Upper lobe of left lung (tissue), 6 donors: ENCODE data around the gene TOR1B. TPM values are rescaled to one million over a fixed set of nuclear protein-coding genes. Genes with fewer than 3 reads are reported as not detected.
"Not testable (repeated sequence)": the region's sequence is repeated elsewhere in the genome, so short reads cannot be mapped to it uniquely, and the experiment has no call there.

ENCODE experiments used
- ATAC-seq, 2 donors: fragments of 200-7000 bp; cut with Tn5 transposase; one replicate each; pipeline ENCODE4 v1.9.1; 2022; ENCODE audit warnings: mild to moderate bottlenecking in 2 of 2, moderate library complexity in 2 of 2; ENCODE audit not compliant: low FRiP score in 2 of 2
- DNase-seq, 2 donors: peaks; one replicate each; pipeline ENCODE4 v3.0.0-alpha.2; 2019 to 2020
- H3K27ac ChIP-seq, 4 donors: fragments of 200-600 bp; sonication (generic); one replicate each; pipeline ENCODE4 v1.5.1; 2016 to 2019
- H3K27me3 ChIP-seq, 4 donors: fragments of 200-600 bp; sonication (generic); one replicate each; pipeline ENCODE4 v1.5.1; 2017 to 2019
- H3K36me3 ChIP-seq, 4 donors: fragments of 200-600 bp; sonication (generic); one replicate each; pipeline ENCODE4 v1.5.1; 2016 to 2019
- H3K4me1 ChIP-seq, 4 donors: fragments of 200-600 bp; sonication (generic); one replicate each; pipeline ENCODE4 v1.5.1; 2018 to 2019
- H3K4me3 ChIP-seq, 4 donors: fragments of 200-600 bp; sonication (generic); one replicate each; pipeline ENCODE4 v1.5.1; 2017 to 2019; ENCODE audit warnings: mild to moderate bottlenecking in 2 of 4, moderate library complexity in 1 of 4
- H3K9me3 ChIP-seq, 4 donors: fragments of 200-600 bp; sonication (generic); one replicate each; pipeline ENCODE4 v1.5.1; 2018 to 2019
- CTCF ChIP-seq, 6 experiments: fragments of 450-650 bp in 4 of 6; fragments of 200-600 bp in 2 of 6; sonication (generic) in 2 of 6; IDR thresholded peaks; one replicate each; pipeline ENCODE4 v1.5.1; 2016 to 2019; ENCODE audit warnings: antibody characterized with exemption in 6 of 6
- EP300 ChIP-seq, 4 donors: sonication (generic); formaldehyde crosslinking; IDR thresholded peaks; one replicate each; pipeline ENCODE4 v1.5.1; 2017; ENCODE audit warnings: antibody characterized with exemption in 4 of 4, control low read depth in 2 of 4
- POLR2A ChIP-seq, 4 donors: fragments of 450-650 bp; IDR thresholded peaks; one replicate each; pipeline ENCODE4 v1.5.1; 2016 to 2017; ENCODE audit warnings: antibody characterized with exemption in 4 of 4, mild to moderate bottlenecking in 2 of 4
- POLR2AphosphoS5 ChIP-seq, 2 donors: sonication (generic); formaldehyde crosslinking; IDR thresholded peaks; one replicate each; pipeline ENCODE4 v1.5.1; 2017; ENCODE audit warnings: antibody characterized with exemption in 2 of 2
- WGBS, 2 donors: methylation state at CpG; one replicate each; pipeline ENCODE4 v1.1.5; 2017 to 2018; 5-methylcytosine and 5-hydroxymethylcytosine counted together
- total RNA-seq, 6 donors: library from RNA; depleted of rRNA in 4 of 6; stranded (reverse); fragments of >200 nt in 4 of 6; gene quantifications; one replicate each; pipeline versions ENCODE4 v1.1.0 to v1.2.1, GENCODE V29; 2016 to 2021
- donor health status: DM: no; HTN: no; CAD: no; lungs with moderate emphysema.
- donor health status: DM: no; HTN: yes; CAD: no; lungs with severe emphysema.

Gene TOR1B
- total RNA-seq, 6 donors from 2014 or later = 13.0 to 37.4 (median 25.0) TPM

GRCh38 chr9:129770741-129771140 is 32.2 kb upstream of the TOR1B start:
- DNase-seq (no peak), ATAC-seq (no peak)
- no peak for TF ChIP-seq POLR2A (IDR thresholded peaks at IDR 0.05)
- TF ChIP-seq CTCF (IDR thresholded peaks at IDR 0.05) = no peak
- H3K4me3 ChIP-seq = no peak overlapping the region
- H3K27ac ChIP-seq = no peak overlapping the region
- WGBS, 2 donors = 76 to 88% methylated on average over 5 of the region's 5 CpGs
- peaks cover 0 to 4% (median 0%) of the 10 kb centered on the region in 4 donors for H3K4me1 ChIP-seq
- H3K27me3 ChIP-seq = no peaks in the 10 kb centered on the region
- no peaks in the 10 kb centered on the region for H3K36me3 ChIP-seq
- no peaks in the 10 kb centered on the region for H3K9me3 ChIP-seq

- DNase-seq (peak in 1 of 2 donors; percentile 88), ATAC-seq (peak; percentile 41 to 55)
- Histone ChIP-seq H3K9me3 (no peaks in the 10 kb centered on the region), H3K36me3 (no peaks in the 10 kb centered on the region), H3K27me3 (no peaks in the 10 kb centered on the region), H3K4me1 (peaks cover 12 to 18% (median 16%) of the 10 kb centered on the region in 4 donors), H3K4me3 (no peak overlapping the region), H3K27ac (peak overlapping the region in 1 of 4 donors; percentile 55)
- WGBS, 2 donors = 47 to 59% methylated on average over 10 of the region's 10 CpGs
- peak; percentile 48 to 68 for TF ChIP-seq POLR2AphosphoS5 (IDR thresholded peaks at IDR 0.05)
- TF ChIP-seq CTCF (IDR thresholded peaks at IDR 0.05) = no peak
- TF ChIP-seq EP300 (IDR thresholded peaks at IDR 0.05) = peak in 1 of 4 donors; percentile 69
- no peak for TF ChIP-seq POLR2A (IDR thresholded peaks at IDR 0.05)
Measured at GRCh38 chr9:129773262-129774048, 29.5 kb upstream of the TOR1B start.

- DNase-seq = peak in 1 of 2 donors; percentile 42
- ATAC-seq = no peak
- WGBS, 2 donors = 72 to 73% methylated on average over 13 to 16 of the region's 20 CpGs
Measured at GRCh38 chr9:129774791-129775447, 28.1 kb upstream of the TOR1B start.

GRCh38 chr9:129775448-129775798 is 27.6 kb upstream of the TOR1B start:
- ATAC-seq (no peak), DNase-seq (no peak)
- no peak overlapping the region for H3K27ac ChIP-seq
- 53 to 56% methylated on average over 2 of the region's 2 CpGs for WGBS, 2 donors
- H3K36me3 ChIP-seq = no peaks in the 10 kb centered on the region
- TF ChIP-seq POLR2AphosphoS5 (IDR thresholded peaks at IDR 0.05) = no peak
- TF ChIP-seq EP300 (IDR thresholded peaks at IDR 0.05) = no peak
- TF ChIP-seq CTCF (IDR thresholded peaks at IDR 0.05) = no peak
- TF ChIP-seq POLR2A (IDR thresholded peaks at IDR 0.05) = no peak
- H3K27me3 ChIP-seq = no peaks in the 10 kb centered on the region
- peaks cover 12 to 18% (median 16%) of the 10 kb centered on the region in 4 donors for H3K4me1 ChIP-seq
- no peak overlapping the region for H3K4me3 ChIP-seq
- no peaks in the 10 kb centered on the region for H3K9me3 ChIP-seq

More at GRCh38 chr9:129774791-129775447, 28.1 kb upstream of the TOR1B start:
- no peak overlapping the region for H3K4me3 ChIP-seq
- H3K9me3 ChIP-seq = no peaks in the 10 kb centered on the region
- TF ChIP-seq POLR2A (IDR thresholded peaks at IDR 0.05) = no peak
- H3K4me1 ChIP-seq = peaks cover 12 to 18% (median 16%) of the 10 kb centered on the region in 4 donors
- H3K27me3 ChIP-seq = no peaks in the 10 kb centered on the region
- H3K27ac ChIP-seq = no peak overlapping the region
- no peaks in the 10 kb centered on the region for H3K36me3 ChIP-seq

GRCh38 chr9:129776096-129776495 is 26.9 kb upstream of the TOR1B start:
- Histone ChIP-seq H3K27ac (peak overlapping the region in 1 of 4 donors; percentile 8), H3K4me1 (peaks cover 12 to 18% (median 16%) of the 10 kb centered on the region in 4 donors)
- not testable (repeated sequence) for H3K4me3 ChIP-seq, H3K9me3 ChIP-seq, H3K36me3 ChIP-seq, H3K27me3 ChIP-seq, ATAC-seq, DNase-seq
- WGBS, 2 donors = 95% methylated on average over 4 of the region's 4 CpGs
